ENCODE results near the gene FCHO1.
"Not testable (repeated sequence)": the region's sequence is repeated elsewhere in the genome, so short reads cannot be mapped to it uniquely, and the experiment has no call there.

FCHO1 gene

DNA sequence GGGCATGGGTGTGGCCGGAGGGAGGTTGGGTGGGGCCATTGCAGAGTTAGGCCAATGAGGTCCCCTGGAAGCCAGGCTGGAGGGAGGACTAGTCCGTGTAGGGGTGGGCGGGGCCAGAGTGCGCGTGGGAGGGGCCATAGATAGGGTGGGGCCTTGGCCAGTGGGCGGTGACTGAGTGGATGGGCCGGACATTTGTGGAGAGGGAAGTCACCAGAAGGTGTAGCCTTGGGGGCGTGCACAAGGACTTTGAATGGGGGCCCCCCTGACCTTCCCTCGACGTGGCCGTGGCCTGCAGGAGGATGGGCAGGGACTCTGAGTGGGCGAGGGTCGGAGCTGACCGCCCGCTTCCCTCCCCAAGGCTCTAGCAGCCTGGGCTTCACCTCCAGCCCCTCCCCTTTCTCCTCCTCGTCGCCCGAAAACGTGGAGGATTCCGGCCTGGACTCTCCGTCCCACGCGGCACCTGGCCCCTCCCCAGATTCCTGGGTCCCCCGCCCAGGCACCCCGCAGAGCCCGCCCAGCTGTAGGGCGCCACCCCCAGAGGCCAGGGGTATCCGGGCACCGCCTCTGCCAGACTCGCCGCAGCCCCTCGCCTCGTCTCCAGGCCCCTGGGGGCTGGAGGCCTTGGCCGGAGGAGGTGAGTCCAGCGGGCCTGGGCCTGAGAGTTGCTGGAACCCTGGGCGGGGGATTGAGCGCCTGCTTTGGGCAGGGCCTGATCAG lies 27.1 kb downstream of the FCHO1 start:
- Histone ChIP-seq H3K9ac (ENCODE audit: low read length) (no peak overlapping the region), H3K4me3 (ENCODE audit: low read length) (no peak overlapping the region), H3K27me3 (ENCODE audit: control insufficient read depth, insufficient read depth, low read length) (peaks cover 6% of the 10 kb centered on the region), H3K4me1 (ENCODE audit: control insufficient read depth, insufficient read depth, low read length) (no peaks in the 10 kb centered on the region), H3K36me3 (ENCODE audit: control insufficient read depth, insufficient read depth, low read length) (no peaks in the 10 kb centered on the region), H3K27ac (ENCODE audit: low read depth, low read length) (no peak overlapping the region)

DNA sequence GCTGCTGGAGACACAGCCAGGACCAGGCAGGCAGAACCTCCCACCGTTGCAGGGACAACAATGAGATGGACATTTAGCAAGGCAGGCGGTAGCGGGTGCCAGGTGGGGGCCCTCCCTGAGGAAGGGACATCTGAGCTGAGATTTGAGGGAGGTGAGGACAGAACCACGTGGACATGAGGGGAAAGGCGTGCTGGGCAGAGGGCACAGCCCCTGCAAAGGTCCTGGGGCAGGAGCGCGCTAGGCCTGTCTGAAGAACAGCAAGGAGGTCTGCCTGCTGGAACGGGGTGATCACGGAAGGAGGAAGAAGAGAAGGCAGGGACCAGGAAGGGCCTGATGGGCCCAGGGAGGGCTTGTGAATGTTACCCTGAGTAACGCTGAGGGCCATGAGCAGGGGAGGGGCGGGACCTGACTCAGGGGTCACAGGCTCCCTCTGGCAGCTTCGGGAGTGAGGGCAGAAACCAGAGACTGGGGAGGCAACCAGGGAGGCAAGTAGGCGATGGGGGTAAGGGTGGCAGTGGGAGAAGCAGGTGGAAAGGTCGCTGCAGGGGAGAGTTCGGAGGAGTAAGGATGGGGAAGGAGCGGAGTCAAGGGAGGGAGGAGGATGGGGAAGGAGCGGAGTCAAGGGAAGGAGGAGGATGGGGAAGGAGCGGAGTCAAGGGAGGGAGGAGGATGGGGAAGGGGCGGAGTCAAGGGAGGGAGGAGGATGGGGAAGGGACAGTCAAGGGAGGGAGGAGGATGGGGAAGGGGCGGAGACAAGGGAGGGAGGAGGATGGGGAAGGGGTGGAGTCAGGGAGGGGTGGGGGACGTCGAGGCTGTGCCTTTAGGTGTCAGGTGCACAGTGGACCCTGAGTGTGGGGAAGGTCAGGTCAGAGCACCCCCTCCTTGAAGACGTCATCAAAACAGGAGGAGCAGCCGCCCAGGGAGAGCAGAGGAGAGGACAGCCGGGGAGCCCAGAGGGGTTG lies 28.0 kb downstream of the FCHO1 start:
- Histone ChIP-seq H3K36me3 (ENCODE audit: control insufficient read depth, insufficient read depth, low read length) (no peaks in the 10 kb centered on the region), H3K4me3 (ENCODE audit: low read length) (no peak overlapping the region), H3K27me3 (ENCODE audit: control insufficient read depth, insufficient read depth, low read length) (peaks cover 6% of the 10 kb centered on the region), H3K9ac (ENCODE audit: low read length) (no peak overlapping the region), H3K4me1 (ENCODE audit: control insufficient read depth, insufficient read depth, low read length) (no peaks in the 10 kb centered on the region), H3K27ac (ENCODE audit: low read depth, low read length) (no peak overlapping the region)

DNA sequence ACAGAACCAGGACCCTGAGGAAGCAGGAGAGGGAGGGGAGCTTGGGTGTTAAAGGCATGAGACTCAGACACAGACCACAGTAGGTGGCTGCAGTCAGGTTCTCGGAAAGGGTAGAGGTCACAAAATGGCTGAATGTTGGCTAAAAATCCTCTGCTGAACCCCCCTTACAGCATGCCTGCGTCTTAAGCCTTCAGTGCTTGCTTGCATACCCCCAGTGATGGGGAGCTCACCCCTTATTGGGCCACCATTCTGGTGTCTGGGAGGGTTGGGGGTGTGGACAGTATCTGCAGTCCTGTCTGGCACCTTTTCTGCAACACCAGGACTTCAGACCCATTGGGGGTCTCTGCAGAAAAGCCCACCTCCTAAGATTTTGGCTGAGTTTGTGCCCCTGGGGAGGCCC lies 29.5 kb downstream of the FCHO1 start:
- Histone ChIP-seq H3K36me3 (ENCODE audit: control insufficient read depth, insufficient read depth, low read length) (no peaks in the 10 kb centered on the region), H3K27me3 (ENCODE audit: control insufficient read depth, insufficient read depth, low read length) (peaks cover 6% of the 10 kb centered on the region), H3K9ac (ENCODE audit: low read length) (no peak overlapping the region), H3K4me3 (ENCODE audit: low read length) (no peak overlapping the region), H3K27ac (ENCODE audit: low read depth, low read length) (no peak overlapping the region), H3K4me1 (ENCODE audit: control insufficient read depth, insufficient read depth, low read length) (no peaks in the 10 kb centered on the region)

DNA sequence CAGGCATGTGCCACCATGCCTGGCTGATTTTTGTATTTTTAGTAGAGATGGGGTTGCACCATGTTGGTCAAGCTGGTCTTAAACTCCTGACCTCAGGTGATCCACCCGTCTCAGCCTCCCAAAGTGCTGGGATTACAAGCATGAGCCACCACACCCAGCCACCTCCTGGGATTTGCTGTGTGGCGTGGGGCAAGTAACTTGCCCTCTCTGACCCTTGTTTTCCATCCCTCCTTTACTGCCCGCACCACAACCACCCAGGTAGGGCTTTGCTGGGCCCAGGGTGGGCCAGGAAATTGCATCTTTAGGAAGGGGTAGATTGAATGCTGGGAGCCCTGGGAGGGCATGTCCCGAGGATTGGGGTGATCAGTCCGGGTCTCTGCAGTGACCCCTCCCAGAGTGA lies 32.4 kb downstream of the FCHO1 start:
- not testable (repeated sequence) for H3K36me3 ChIP-seq (ENCODE audit: control insufficient read depth, insufficient read depth, low read length); H3K4me1 ChIP-seq (ENCODE audit: control insufficient read depth, insufficient read depth, low read length); H3K27me3 ChIP-seq (ENCODE audit: control insufficient read depth, insufficient read depth, low read length)

GRCh38 chr19:17784201-17785008 lies 33.1 kb downstream of the FCHO1 start:
- Histone ChIP-seq H3K9ac (ENCODE audit: low read length) (no peak overlapping the region), H3K4me3 (ENCODE audit: low read length) (no peak overlapping the region), H3K27me3 (ENCODE audit: control insufficient read depth, insufficient read depth, low read length) (peaks cover 6% of the 10 kb centered on the region), H3K27ac (ENCODE audit: low read depth, low read length) (no peak overlapping the region), H3K36me3 (ENCODE audit: control insufficient read depth, insufficient read depth, low read length) (no peaks in the 10 kb centered on the region), H3K4me1 (ENCODE audit: control insufficient read depth, insufficient read depth, low read length) (no peaks in the 10 kb centered on the region)

More for the DNA sequence above, 32.4 kb downstream of the FCHO1 start:
- H3K9ac ChIP-seq (ENCODE audit: low read length); H3K27ac ChIP-seq (ENCODE audit: low read depth, low read length); H3K4me3 ChIP-seq (ENCODE audit: low read length): not testable (repeated sequence)

DNA sequence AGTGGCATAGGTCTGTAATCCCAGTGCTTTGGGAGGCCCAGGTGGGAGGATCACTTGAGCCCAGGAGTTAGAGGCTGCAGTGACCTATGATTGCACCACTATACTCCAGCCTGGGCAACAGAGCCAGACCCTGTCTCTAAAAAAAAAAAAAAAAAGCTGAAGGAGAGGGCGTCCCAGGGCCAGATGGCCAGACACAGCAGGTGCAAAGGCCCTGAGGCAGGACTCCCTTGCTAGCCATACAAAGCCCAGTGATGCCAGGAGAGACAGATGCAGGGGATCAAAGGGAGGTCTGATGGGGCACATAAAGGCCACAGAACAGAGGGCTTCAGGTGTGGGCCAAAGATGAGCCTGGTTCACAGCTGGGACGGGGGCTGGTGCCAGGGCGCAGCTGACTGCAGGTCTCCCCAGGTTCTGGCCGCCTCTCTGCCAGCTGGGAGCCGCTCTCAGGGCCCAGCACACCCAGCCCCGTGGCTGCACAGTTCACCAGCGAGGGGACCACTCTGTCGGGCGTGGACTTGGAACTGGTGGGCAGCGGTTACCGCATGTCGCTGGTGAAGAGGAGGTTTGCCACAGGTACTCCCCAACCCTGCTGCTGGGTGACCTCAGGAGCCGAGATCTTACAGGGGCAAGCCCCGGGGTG lies 36.1 kb downstream of the FCHO1 start:
- Histone ChIP-seq H3K27ac (ENCODE audit: low read depth, low read length) (no peak overlapping the region), H3K4me3 (ENCODE audit: low read length) (no peak overlapping the region), H3K9ac (ENCODE audit: low read length) (no peak overlapping the region), H3K27me3 (ENCODE audit: control insufficient read depth, insufficient read depth, low read length) (no peaks in the 10 kb centered on the region), H3K36me3 (ENCODE audit: control insufficient read depth, insufficient read depth, low read length) (no peaks in the 10 kb centered on the region), H3K4me1 (ENCODE audit: control insufficient read depth, insufficient read depth, low read length) (no peaks in the 10 kb centered on the region)

GRCh38 chr19:17788632-17789031 lies 37.4 kb downstream of the FCHO1 start:
- no peak overlapping the region for H3K27ac ChIP-seq (ENCODE audit: low read depth, low read length)
- H3K27me3 ChIP-seq (ENCODE audit: control insufficient read depth, insufficient read depth, low read length), result no peaks in the 10 kb centered on the region
- no peak overlapping the region for H3K9ac ChIP-seq (ENCODE audit: low read length)
- no peaks in the 10 kb centered on the region for H3K36me3 ChIP-seq (ENCODE audit: control insufficient read depth, insufficient read depth, low read length)
- H3K4me1 ChIP-seq (ENCODE audit: control insufficient read depth, insufficient read depth, low read length), result no peaks in the 10 kb centered on the region
- H3K4me3 ChIP-seq (ENCODE audit: low read length), result no peak overlapping the region

GRCh38 chr19:17790059-17790780 lies 38.9 kb downstream of the FCHO1 start:
- no peak overlapping the region for H3K27ac ChIP-seq (ENCODE audit: low read depth, low read length)
- H3K36me3 ChIP-seq (ENCODE audit: control insufficient read depth, insufficient read depth, low read length), result no peaks in the 10 kb centered on the region
- no peaks in the 10 kb centered on the region for H3K4me1 ChIP-seq (ENCODE audit: control insufficient read depth, insufficient read depth, low read length)
- peaks cover 5% of the 10 kb centered on the region for H3K27me3 ChIP-seq (ENCODE audit: control insufficient read depth, insufficient read depth, low read length)
- H3K9ac ChIP-seq (ENCODE audit: low read length), result no peak overlapping the region
- no peak overlapping the region for H3K4me3 ChIP-seq (ENCODE audit: low read length)

DNA sequence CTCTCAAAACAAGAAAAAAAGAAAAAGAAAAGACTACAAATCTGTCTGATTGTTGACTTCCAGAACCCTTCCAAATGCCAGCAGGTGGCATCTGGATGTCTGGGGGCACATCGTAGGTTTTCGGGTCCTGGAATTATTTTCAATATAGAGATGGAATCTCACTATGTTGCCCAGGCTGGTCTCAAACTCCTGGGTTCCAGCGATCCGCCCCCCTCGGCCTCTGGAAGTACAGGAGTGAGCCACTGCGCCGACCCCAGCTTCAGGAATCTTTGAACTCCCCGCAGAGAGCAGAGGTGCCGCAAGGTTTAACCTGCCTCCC lies 43.1 kb downstream of the FCHO1 start:
- Histone ChIP-seq H3K36me3 (ENCODE audit: control insufficient read depth, insufficient read depth, low read length) (no peaks in the 10 kb centered on the region), H3K9ac (ENCODE audit: low read length) (no peak overlapping the region), H3K27me3 (ENCODE audit: control insufficient read depth, insufficient read depth, low read length) (peaks cover 12% of the 10 kb centered on the region), H3K4me3 (ENCODE audit: low read length) (peak overlapping the region; percentile 61), H3K4me1 (ENCODE audit: control insufficient read depth, insufficient read depth, low read length) (no peaks in the 10 kb centered on the region), H3K27ac (ENCODE audit: low read depth, low read length) (no peak overlapping the region)

GRCh38 chr19:17794731-17795494 lies 43.6 kb downstream of the FCHO1 start, which contains the start of gene B3GNT3:
Gene B3GNT3 (plus strand): TSS chr19:17795138. CDS start chr19:17807808, 12,670 bp downstream.
- peak within 1 kb of the TSS; percentile 61 for H3K4me3 ChIP-seq (ENCODE audit: low read length)
- H3K9ac ChIP-seq (ENCODE audit: low read length), result peak within 1 kb of the TSS; percentile 72
- no peak within 1 kb of the TSS for H3K27ac ChIP-seq (ENCODE audit: low read depth, low read length)
- no peaks in the 10 kb centered on the region for H3K36me3 ChIP-seq (ENCODE audit: control insufficient read depth, insufficient read depth, low read length)
- H3K4me1 ChIP-seq (ENCODE audit: control insufficient read depth, insufficient read depth, low read length), result no peaks in the 10 kb centered on the region
- H3K27me3 ChIP-seq (ENCODE audit: control insufficient read depth, insufficient read depth, low read length), result peaks cover 12% of the 10 kb centered on the region

DNA sequence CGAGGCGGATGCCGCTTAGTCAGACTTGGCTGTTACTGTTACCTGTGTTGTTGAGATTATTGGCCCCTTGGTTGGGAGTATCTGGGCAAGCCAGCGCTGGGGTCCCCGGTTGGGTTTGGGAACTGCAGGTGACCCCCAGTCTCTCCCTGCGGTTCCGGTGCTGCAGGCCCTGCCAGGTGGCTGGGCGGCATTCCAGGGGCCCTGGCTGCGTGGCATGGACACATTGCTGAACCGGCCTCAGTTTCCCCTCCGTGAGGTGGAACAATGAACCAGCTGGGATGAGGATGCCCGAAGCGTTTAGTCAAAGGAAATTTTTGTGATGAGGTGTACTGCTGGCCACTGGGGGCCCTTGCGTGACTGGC lies 44.2 kb downstream of the FCHO1 start:
- H3K36me3 ChIP-seq (ENCODE audit: control insufficient read depth, insufficient read depth, low read length), result no peaks in the 10 kb centered on the region
- peak overlapping the region; percentile 61 for H3K4me3 ChIP-seq (ENCODE audit: low read length)
- no peak overlapping the region for H3K27ac ChIP-seq (ENCODE audit: low read depth, low read length)
- H3K9ac ChIP-seq (ENCODE audit: low read length), result peak overlapping the region; percentile 72
- peaks cover 12% of the 10 kb centered on the region for H3K27me3 ChIP-seq (ENCODE audit: control insufficient read depth, insufficient read depth, low read length)
- H3K4me1 ChIP-seq (ENCODE audit: control insufficient read depth, insufficient read depth, low read length), result no peaks in the 10 kb centered on the region
